ENCODE measurements around the gene MIF4GD. TPM values are rescaled to one million over a fixed set of nuclear protein-coding genes. Genes with fewer than 3 reads are reported as not detected.
"Not testable (repeated sequence)": the region's sequence is repeated elsewhere in the genome, so short reads cannot be mapped to it uniquely, and the experiment has no call there.

Gene MIF4GD
- total RNA-seq, 1 donor from 2014 or later, result 55.2 TPM

- no peak overlapping the region for H3K27ac Mint-ChIP-seq
- peaks cover 62% of the 10 kb centered on the region for H3K36me3 Mint-ChIP-seq (ENCODE audit: low read depth)
- H3K4me3 Mint-ChIP-seq, result peak overlapping the region; percentile 64
- ATAC-seq (ENCODE audit: low read depth) (no peak), DNase-seq (no peak)
- intact Hi-C loops (cut with micrococcal nuclease), result loop anchor here (10.0 kb wide), 1 partner anchor 148 kb away; no protein-coding TSS in a partner anchor
- peaks cover 42% of the 10 kb centered on the region for H3K4me1 Mint-ChIP-seq
- ChIA-PET POLR2A (interaction anchor here (0.5 to 4.2 kb wide), 12 partner anchors 9 to 291 kb away, joined by 3 to 110 read pairs (median 12); partner anchors contain the start of genes MIF4GD, NUP85, SLC25A19 and TSEN54), CTCF (interaction anchor here (0.9 to 3.4 kb wide), 3 partner anchors 8 to 26 kb away, joined by 3 to 28 read pairs (median 14); partner anchors contain the start of genes MIF4GD and SLC25A19)
- H3K9me3 Mint-ChIP-seq, result no peaks in the 10 kb centered on the region
- TF ChIP-seq CTCF (IDR thresholded peaks at IDR 0.05), result no peak
- no peaks in the 10 kb centered on the region for H3K27me3 Mint-ChIP-seq
These were observed 8.0 kb downstream of the MIF4GD start for GRCh38 chr17:75263055-75263454.

- Mint-ChIP-seq H3K4me1 (peaks cover 51% of the 10 kb centered on the region), H3K27me3 (no peaks in the 10 kb centered on the region), H3K36me3 (ENCODE audit: low read depth) (peaks cover 60% of the 10 kb centered on the region), H3K9me3 (no peaks in the 10 kb centered on the region), H3K4me3 (peak overlapping the region; percentile 99), H3K27ac (peak overlapping the region; percentile 99)
- DNase-seq (no peak), ATAC-seq (ENCODE audit: low read depth) (no peak)
- CTCF ChIA-PET, result interaction anchor here (1.3 to 3.4 kb wide), 4 partner anchors 9 to 27 kb away, joined by 4 to 28 read pairs (median 10); partner anchors contain the start of genes MIF4GD and SLC25A19
- TF ChIP-seq CTCF (IDR thresholded peaks at IDR 0.05), result no peak
- intact Hi-C loops (cut with micrococcal nuclease), result loop anchor here (10.0 kb wide), 1 partner anchor 147 kb away; no protein-coding TSS in a partner anchor
- POLR2A ChIA-PET, result interaction anchor here (0.5 to 4.2 kb wide), 30 partner anchors 10 to 644 kb away, joined by 3 to 110 read pairs (median 7); partner anchors contain the start of genes ARMC7, GRB2, MIF4GD and NUP85
These were observed 8.9 kb downstream of the MIF4GD start for GRCh38 chr17:75262112-75262606.

GRCh38 chr17:75261336-75262111 lies 9.5 kb downstream of the MIF4GD start, which contains the start of the genes GGA3 and MRPS7:
GGA3 (minus strand) TSS chr17:75261606; CDS start chr17:75261587, 19 bp downstream.
MRPS7 (plus strand) TSS chr17:75261879; CDS start chr17:75261901, 22 bp downstream.
- H3K27ac Mint-ChIP-seq, result peak within 1 kb of the TSS; percentile 99
- ChIA-PET POLR2A (interaction anchor here (0.5 to 4.2 kb wide), 38 partner anchors 10 to 644 kb away, joined by 3 to 110 read pairs (median 6); partner anchors contain the start of genes ARMC7, GRB2, JPT1 and MIF4GD), CTCF (interaction anchor here (0.6 to 3.4 kb wide), 8 partner anchors 9 to 492 kb away, joined by 3 to 28 read pairs (median 6); partner anchors contain the start of genes MIF4GD and SLC25A19)
- DNase-seq, result peak; percentile 93
- peak; percentile 97 for ATAC-seq (ENCODE audit: low read depth)
- peak within 1 kb of the TSS; percentile 99 for H3K4me3 Mint-ChIP-seq
- H3K36me3 Mint-ChIP-seq (ENCODE audit: low read depth), result peaks cover 53% of the 10 kb centered on the region
- peaks cover 56% of the 10 kb centered on the region for H3K4me1 Mint-ChIP-seq
- no peaks in the 10 kb centered on the region for H3K9me3 Mint-ChIP-seq
- intact Hi-C loops (cut with micrococcal nuclease), result loop anchor here (1.0 to 10.0 kb wide), 9 partner anchors 9 to 215 kb away; partner anchors contain the start of genes ATP5PD, GRB2, KCTD2 and SLC25A19
- H3K27me3 Mint-ChIP-seq, result no peaks in the 10 kb centered on the region
- no peak for TF ChIP-seq CTCF (IDR thresholded peaks at IDR 0.05)

- ChIA-PET POLR2A (interaction anchor here (0.6 to 4.2 kb wide), 30 partner anchors 11 to 636 kb away, joined by 3 to 110 read pairs (median 8); partner anchors contain the start of genes GRB2, JPT1, MIF4GD and MRPL58), CTCF (interaction anchor here (0.6 to 3.4 kb wide), 10 partner anchors 10 to 493 kb away, joined by 3 to 28 read pairs (median 6); partner anchors contain the start of genes MIF4GD and SLC25A19)
- ATAC-seq (ENCODE audit: low read depth), result peak; percentile 6
- Mint-ChIP-seq H3K9me3 (no peaks in the 10 kb centered on the region), H3K4me3 (peak overlapping the region; percentile 99), H3K36me3 (ENCODE audit: low read depth) (peaks cover 46% of the 10 kb centered on the region), H3K27me3 (no peaks in the 10 kb centered on the region), H3K4me1 (peaks cover 64% of the 10 kb centered on the region), H3K27ac (peak overlapping the region; percentile 99)
- no peak for TF ChIP-seq CTCF (IDR thresholded peaks at IDR 0.05)
- intact Hi-C loops (cut with micrococcal nuclease), result loop anchor here (1.0 to 10.0 kb wide), 9 partner anchors 10 to 214 kb away; partner anchors contain the start of genes ATP5PD, GRB2, KCTD2 and SLC25A19
- DNase-seq, result no peak
These were observed 10.2 kb downstream of the MIF4GD start for GRCh38 chr17:75260641-75261335.

GRCh38 chr17:75257228-75257627 lies 13.8 kb downstream of the MIF4GD start:
- ATAC-seq (ENCODE audit: low read depth); CTCF ChIA-PET; H3K4me3 Mint-ChIP-seq; H3K27me3 Mint-ChIP-seq; DNase-seq; intact Hi-C loops (cut with micrococcal nuclease); H3K9me3 Mint-ChIP-seq: not testable (repeated sequence)
- POLR2A ChIA-PET, result interaction anchor here (0.6 kb wide), 1 partner anchor 14 kb away, joined by 4 read pairs; no protein-coding TSS in a partner anchor
- Mint-ChIP-seq H3K27ac (peak overlapping the region; percentile 50), H3K36me3 (ENCODE audit: low read depth) (peaks cover 22% of the 10 kb centered on the region), H3K4me1 (peaks cover 79% of the 10 kb centered on the region)

GRCh38 chr17:75255954-75256698 lies 14.9 kb downstream of the MIF4GD start:
- peaks cover 82% of the 10 kb centered on the region for H3K4me1 Mint-ChIP-seq
- intact Hi-C loops (cut with micrococcal nuclease); H3K27ac Mint-ChIP-seq; ATAC-seq (ENCODE audit: low read depth); POLR2A ChIA-PET; H3K9me3 Mint-ChIP-seq; H3K27me3 Mint-ChIP-seq; CTCF ChIA-PET; H3K4me3 Mint-ChIP-seq; DNase-seq: not testable (repeated sequence)
- H3K36me3 Mint-ChIP-seq (ENCODE audit: low read depth), result peaks cover 11% of the 10 kb centered on the region

Data from activated B cell treated with CpG ODN at 0.5 μM for 24 hours (primary cell).